ENCODE measurements around the gene HSD17B1.

DNA sequence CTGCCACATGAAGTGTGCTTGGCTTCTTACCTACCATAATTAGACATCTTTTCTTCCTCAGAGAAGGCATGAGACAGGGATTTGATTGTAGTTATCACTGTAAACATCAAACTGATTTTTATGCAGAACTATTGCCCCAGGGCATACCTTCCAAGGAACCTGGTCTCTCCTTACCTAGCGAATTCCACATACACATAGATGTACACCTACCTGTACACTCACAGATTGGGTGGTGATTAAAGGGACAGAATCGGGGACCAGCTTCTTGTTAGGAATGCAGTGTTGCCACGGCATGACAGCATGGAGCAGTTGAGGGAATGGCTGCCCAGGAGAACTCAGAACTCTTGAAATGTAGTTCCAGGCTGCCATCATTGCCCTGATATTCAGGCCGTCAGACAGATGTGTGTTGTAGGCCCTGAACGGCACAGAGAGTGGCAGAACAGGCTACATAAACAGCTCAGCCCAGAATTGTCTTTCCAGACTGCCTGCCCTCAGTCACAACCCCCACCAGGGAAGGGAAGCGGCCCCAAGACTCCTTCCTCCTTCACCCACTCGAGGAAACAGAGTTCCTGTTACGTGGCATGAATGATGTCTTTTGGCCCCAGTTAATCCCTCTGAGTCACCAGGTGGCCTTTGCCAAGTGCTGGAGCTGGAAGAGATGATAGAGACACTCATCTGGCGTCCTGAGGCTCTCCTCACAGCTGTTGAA is 34.5 kb upstream of the HSD17B1 start:
- TF ChIP-seq, protein P1, sequence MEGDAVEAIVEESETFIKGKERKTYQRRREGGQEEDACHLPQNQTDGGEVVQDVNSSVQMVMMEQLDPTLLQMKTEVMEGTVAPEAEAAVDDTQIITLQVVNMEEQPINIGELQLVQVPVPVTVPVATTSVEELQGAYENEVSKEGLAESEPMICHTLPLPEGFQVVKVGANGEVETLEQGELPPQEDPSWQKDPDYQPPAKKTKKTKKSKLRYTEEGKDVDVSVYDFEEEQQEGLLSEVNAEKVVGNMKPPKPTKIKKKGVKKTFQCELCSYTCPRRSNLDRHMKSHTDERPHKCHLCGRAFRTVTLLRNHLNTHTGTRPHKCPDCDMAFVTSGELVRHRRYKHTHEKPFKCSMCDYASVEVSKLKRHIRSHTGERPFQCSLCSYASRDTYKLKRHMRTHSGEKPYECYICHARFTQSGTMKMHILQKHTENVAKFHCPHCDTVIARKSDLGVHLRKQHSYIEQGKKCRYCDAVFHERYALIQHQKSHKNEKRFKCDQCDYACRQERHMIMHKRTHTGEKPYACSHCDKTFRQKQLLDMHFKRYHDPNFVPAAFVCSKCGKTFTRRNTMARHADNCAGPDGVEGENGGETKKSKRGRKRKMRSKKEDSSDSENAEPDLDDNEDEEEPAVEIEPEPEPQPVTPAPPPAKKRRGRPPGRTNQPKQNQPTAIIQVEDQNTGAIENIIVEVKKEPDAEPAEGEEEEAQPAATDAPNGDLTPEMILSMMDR (IDR thresholded peaks at IDR 0.05) = no peak
- no peak for TF ChIP-seq POLR2A (IDR thresholded peaks at IDR 0.05)
